ENCODE data around the gene FBXW4.

DNA sequence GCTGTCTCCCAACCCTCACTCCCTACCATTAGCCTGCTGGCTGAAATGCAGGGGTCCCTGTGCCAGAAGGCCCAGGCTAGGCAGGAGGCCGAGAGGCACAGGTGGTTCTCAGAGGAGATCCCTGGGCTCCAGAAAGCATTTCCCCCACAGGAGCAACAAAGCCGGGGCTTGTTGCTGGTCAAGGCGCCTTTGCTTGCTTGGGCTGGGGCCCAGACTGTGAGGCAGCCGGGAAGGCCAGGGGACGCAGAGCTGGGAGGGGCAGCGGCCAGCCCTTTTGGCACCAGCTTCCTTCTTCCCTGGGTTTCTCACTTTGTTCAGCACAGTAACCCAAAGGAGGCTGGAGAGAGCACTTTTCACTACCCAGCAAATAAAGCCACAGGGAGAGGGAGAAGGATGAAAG, 48.6 kb downstream of the FBXW4 start:
- TF ChIP-seq, protein P1, sequence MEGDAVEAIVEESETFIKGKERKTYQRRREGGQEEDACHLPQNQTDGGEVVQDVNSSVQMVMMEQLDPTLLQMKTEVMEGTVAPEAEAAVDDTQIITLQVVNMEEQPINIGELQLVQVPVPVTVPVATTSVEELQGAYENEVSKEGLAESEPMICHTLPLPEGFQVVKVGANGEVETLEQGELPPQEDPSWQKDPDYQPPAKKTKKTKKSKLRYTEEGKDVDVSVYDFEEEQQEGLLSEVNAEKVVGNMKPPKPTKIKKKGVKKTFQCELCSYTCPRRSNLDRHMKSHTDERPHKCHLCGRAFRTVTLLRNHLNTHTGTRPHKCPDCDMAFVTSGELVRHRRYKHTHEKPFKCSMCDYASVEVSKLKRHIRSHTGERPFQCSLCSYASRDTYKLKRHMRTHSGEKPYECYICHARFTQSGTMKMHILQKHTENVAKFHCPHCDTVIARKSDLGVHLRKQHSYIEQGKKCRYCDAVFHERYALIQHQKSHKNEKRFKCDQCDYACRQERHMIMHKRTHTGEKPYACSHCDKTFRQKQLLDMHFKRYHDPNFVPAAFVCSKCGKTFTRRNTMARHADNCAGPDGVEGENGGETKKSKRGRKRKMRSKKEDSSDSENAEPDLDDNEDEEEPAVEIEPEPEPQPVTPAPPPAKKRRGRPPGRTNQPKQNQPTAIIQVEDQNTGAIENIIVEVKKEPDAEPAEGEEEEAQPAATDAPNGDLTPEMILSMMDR (optimal IDR thresholded peaks at IDR 0.05 in 1 of 3, IDR thresholded peaks at IDR 0.05 in 1 of 3, conservative IDR thresholded peaks at IDR 0.05 in 1 of 3; ENCODE audit: extremely low read depth in 1 of 3, insufficient read depth in 2 of 3, low read length in 3 of 3), result no peak
- no peak for TF ChIP-seq EZH2 (IDR thresholded peaks at IDR 0.05; ENCODE audit: low read length)
